ENCODE data around the gene FIBCD1. TPM values are rescaled to one million over a fixed set of nuclear protein-coding genes. Genes with fewer than 3 reads are reported as not detected.

Gene FIBCD1
- total and polyA plus RNA-seq, 9 of the 15 experiments (the other 6 are each of a cell fraction or from before 2014, with no cell fraction given) = 0.53 to 1.2 (median 0.95) TPM; not detected in 4

DNA sequence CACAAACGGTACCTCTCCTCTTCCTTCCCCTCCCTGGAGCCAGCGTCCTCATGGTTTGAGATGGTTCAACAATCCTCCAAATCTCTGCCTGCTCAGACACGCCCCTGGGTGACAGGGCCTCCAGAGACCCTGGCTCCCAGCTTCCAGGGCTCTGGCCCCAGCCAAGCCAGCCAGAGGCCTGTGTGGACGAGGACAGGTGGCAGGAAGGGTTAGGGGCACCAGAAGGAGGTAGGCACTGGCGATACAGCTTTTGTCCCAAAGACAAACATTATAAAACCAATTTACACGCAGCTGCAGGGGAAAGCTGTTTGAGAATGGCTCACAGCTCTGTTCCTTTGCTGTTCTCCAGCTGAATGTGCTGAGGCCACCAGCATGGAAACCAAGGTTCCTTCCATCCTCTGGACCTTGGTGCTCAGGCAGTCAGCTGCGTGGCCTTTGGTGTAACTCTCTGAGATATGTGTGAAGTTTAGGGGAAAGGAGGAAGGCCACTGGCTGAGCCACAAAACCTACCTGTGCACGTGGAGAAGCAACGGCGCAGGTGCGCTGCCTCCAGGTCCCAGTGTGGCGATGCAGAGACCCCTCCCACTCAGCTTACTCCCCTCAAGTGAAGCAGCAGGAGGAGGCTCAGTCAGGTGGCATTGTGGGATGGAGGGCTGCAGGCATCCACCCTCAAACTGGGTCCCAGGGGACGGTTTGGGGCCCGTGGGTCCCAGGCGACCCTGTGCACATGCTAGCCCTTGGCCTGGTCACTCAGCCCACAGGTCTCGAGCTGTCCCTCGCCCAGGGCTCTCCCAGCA is 38.1 kb downstream of the FIBCD1 start:
- H3K27me3 ChIP-seq (ENCODE audit: control insufficient read depth in 2 of 2, insufficient read depth in 2 of 2, low read length in 2 of 2) = peaks cover 85 to 95% of the 10 kb centered on the region in 2 experiments
- H3K4me1 ChIP-seq (replicated peaks in 1 of 2; ENCODE audit: control insufficient read depth in 2 of 2, insufficient read depth in 2 of 2, low read length in 2 of 2) = peaks cover 0 to 74% of the 10 kb centered on the region in 2 experiments; a peak in 2 of 5 replicates
- H3K4me3 ChIP-seq = no peak overlapping the region
- H3K9me1 ChIP-seq (ENCODE audit: control insufficient read depth, insufficient read depth, low read length) = peaks cover 13% of the 10 kb centered on the region
- POLR2A ChIA-PET = interaction anchor here (0.5 to 25.7 kb wide), 19 partner anchors 8 to 273 kb away, joined by 3 to 582 read pairs (median 4); partner anchors contain the start of genes NUP214 and QRFP
- BruUV-seq (replicated peaks) = no TSS peak
- FAIRE-seq (peak; percentile 6), DNase-seq (ENCODE audit: extremely low read depth in 1 of 4, low spot score in 3 of 4) (peak in 3 of 4 experiments; percentile 59 to 61 (median 61)), ATAC-seq (no peak)
- no peak overlapping the region for H3K4me2 ChIP-seq (ENCODE audit: insufficient read depth, low read length)
- no peaks in the 10 kb centered on the region for H3K9me3 ChIP-seq (replicated peaks; ENCODE audit: control insufficient read depth, insufficient read depth, low read depth, low read length)
- in situ Hi-C loops (cut with MboI) (no loop called here), intact Hi-C loops (cut with micrococcal nuclease) (no loop called here)
- CTCF ChIA-PET (ENCODE audit: low intra/inter-chr PET ratio) = interaction anchor here (0.6 kb wide), 1 partner anchor 146 kb away, joined by 3 read pairs; no protein-coding TSS in a partner anchor
- H3K27ac ChIP-seq (ENCODE audit: extremely low read depth, low read depth, low read length) = no peak overlapping the region
- H3K36me3 ChIP-seq (ENCODE audit: control insufficient read depth, insufficient read depth, low read length) = no peaks in the 10 kb centered on the region
- H3K79me2 ChIP-seq (ENCODE audit: control insufficient read depth, insufficient read depth, low read length) = no peaks in the 10 kb centered on the region
- peak overlapping the region in 1 of 2 experiments; percentile 41; a peak in 1 of 4 replicates for H3K9ac ChIP-seq (ENCODE audit: insufficient read depth in 1 of 2, low read depth in 2 of 2, low read length in 2 of 2)
- TF ChIP-seq, protein P1, sequence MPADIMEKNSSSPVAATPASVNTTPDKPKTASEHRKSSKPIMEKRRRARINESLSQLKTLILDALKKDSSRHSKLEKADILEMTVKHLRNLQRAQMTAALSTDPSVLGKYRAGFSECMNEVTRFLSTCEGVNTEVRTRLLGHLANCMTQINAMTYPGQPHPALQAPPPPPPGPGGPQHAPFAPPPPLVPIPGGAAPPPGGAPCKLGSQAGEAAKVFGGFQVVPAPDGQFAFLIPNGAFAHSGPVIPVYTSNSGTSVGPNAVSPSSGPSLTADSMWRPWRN (IDR thresholded peaks at IDR 0.05; ENCODE audit: low read depth) = no peak
- no peak for TF ChIP-seq ZNF133 (CRISPR knock-in tag; IDR thresholded peaks at IDR 0.05)
- TF ChIP-seq, protein P2, sequence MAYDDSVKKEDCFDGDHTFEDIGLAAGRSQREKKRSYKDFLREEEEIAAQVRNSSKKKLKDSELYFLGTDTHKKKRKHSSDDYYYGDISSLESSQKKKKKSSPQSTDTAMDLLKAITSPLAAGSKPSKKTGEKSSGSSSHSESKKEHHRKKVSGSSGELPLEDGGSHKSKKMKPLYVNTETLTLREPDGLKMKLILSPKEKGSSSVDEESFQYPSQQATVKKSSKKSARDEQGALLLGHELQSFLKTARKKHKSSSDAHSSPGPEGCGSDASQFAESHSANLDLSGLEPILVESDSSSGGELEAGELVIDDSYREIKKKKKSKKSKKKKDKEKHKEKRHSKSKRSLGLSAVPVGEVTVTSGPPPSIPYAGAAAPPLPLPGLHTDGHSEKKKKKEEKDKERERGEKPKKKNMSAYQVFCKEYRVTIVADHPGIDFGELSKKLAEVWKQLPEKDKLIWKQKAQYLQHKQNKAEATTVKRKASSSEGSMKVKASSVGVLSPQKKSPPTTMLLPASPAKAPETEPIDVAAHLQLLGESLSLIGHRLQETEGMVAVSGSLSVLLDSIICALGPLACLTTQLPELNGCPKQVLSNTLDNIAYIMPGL (CRISPR knock-in tag; IDR thresholded peaks at IDR 0.05) = 0 out of 2 replicates have a peak, but pooled peaks have one; percentile 22
- TF ChIP-seq, protein P3, sequence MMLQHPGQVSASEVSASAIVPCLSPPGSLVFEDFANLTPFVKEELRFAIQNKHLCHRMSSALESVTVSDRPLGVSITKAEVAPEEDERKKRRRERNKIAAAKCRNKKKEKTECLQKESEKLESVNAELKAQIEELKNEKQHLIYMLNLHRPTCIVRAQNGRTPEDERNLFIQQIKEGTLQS (IDR thresholded peaks at IDR 0.05) = no peak
- TF ChIP-seq, protein P3 (CRISPR knock-in tag; conservative IDR thresholded peaks at IDR 0.05) = peak; percentile 62
- under 1% methylated on average over 17 of the region's 17 CpGs for WGBS (ENCODE audit: insufficient coverage, low coverage, missing lambda C conversion rate)
- no peak overlapping the region for H2AFZ ChIP-seq (ENCODE audit: low read depth, low read length)
- peaks cover 93% of the 10 kb centered on the region for H4K20me1 ChIP-seq (replicated peaks; ENCODE audit: control insufficient read depth, insufficient read depth, low read length)

Data from K562 (cell line).